Activated naive CD4-positive, alpha-beta T cell treated with anti-CD3 and anti-CD28 coated beads, Interleukin-2, amount 50 U/mL, for 72 hours (primary cell): Measurements from ENCODE around the gene LENG8. TPM values are rescaled to one million over a fixed set of nuclear protein-coding genes. Genes with fewer than 3 reads are reported as not detected.
"Not testable (repeated sequence)": the region's sequence is repeated elsewhere in the genome, so short reads cannot be mapped to it uniquely, and the experiment has no call there.

Experiments used
- ATAC-seq, 2 donors: fragments of 150-1000 bp; cut with Tn5 transposase; 2 replicates each; pipeline ENCODE4 v1.10.0; 2021; ENCODE audit warnings: mild to moderate bottlenecking in 2 of 2, moderate library complexity in 2 of 2
- DNase-seq, 2 donors: peaks; one replicate each; pipeline ENCODE4 v3.0.0; 2021 to 2022; ENCODE audit warnings: low spot score in 2 of 2
- H3K27ac Mint-ChIP-seq, 2 donors: one replicate each; pipeline ENCODE4 v1.8.0; 2022; ENCODE audit warnings: mild to moderate bottlenecking in 2 of 2, mixed read lengths in 2 of 2
- H3K36me3 Mint-ChIP-seq, 2 donors: one replicate each; pipeline ENCODE4 v1.8.0; 2022; ENCODE audit warnings: mixed read lengths in 2 of 2
- H3K9me3 Mint-ChIP-seq, 2 donors: one replicate each; pipeline ENCODE4 v1.8.0; 2022; ENCODE audit warnings: mixed read lengths in 2 of 2
- total RNA-seq, 2 donors: library from RNA; stranded (reverse); gene quantifications; one replicate each; pipeline ENCODE4 v1.2.3, GENCODE V29; 2022

LENG8 gene
- total RNA-seq, 2 donors from 2014 or later, result 191 to 205 TPM

DNA sequence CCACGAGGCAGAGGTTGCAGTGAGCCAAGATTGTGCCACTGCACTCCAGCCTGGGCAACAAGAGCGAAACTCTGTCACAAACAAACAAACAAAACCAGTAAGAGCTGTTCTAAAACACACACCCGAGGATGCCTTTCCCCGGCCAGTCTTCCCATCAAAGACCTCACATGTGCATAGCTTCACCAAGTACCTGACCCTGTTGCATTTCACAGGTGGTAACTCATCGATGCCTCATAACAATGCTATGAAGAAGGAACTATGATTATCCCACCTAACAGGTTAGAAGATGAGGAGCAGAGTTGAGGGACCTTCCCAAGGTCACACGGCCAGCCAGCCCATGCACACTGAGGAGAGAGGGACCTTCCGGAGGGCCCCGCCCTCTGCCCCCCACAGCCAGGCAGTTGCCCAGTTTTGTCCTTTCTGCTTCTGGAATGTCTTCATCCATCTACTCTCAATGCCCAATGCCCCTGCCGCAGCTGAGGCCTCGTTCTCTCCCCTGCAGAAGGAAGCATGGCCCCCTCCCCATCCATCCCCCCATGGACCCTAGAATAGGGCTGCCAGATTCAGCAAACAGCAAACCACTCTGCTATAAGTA lies 16.8 kb upstream of the LENG8 start:
- no peaks in the 10 kb centered on the region for H3K9me3 Mint-ChIP-seq
- H3K27ac Mint-ChIP-seq, result no peak overlapping the region
- H3K36me3 Mint-ChIP-seq, result no peaks in the 10 kb centered on the region
- no peak for ATAC-seq
- DNase-seq, result no peak

DNA sequence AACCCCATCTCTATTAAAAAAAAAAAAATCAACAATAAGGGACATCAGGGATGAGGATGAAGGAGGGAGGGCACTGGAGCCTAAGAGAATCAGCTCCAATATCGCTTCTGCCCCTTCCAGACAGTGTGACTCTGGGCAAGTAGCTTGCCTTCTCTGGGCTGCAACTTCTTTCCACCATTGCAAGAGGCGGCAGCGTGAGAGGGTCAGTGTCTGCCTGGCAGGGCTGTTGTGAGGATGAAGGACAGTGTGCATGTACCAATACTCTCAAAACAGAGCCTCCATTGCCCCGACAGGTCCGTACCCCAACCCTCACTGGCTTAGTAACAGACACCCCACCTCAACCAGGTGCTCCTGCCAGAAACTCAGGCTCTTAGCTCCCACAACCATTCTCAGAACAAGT lies 15.3 kb upstream of the LENG8 start:
- ATAC-seq, result no peak
- H3K27ac Mint-ChIP-seq, result no peak overlapping the region
- DNase-seq, result no peak

DNA sequence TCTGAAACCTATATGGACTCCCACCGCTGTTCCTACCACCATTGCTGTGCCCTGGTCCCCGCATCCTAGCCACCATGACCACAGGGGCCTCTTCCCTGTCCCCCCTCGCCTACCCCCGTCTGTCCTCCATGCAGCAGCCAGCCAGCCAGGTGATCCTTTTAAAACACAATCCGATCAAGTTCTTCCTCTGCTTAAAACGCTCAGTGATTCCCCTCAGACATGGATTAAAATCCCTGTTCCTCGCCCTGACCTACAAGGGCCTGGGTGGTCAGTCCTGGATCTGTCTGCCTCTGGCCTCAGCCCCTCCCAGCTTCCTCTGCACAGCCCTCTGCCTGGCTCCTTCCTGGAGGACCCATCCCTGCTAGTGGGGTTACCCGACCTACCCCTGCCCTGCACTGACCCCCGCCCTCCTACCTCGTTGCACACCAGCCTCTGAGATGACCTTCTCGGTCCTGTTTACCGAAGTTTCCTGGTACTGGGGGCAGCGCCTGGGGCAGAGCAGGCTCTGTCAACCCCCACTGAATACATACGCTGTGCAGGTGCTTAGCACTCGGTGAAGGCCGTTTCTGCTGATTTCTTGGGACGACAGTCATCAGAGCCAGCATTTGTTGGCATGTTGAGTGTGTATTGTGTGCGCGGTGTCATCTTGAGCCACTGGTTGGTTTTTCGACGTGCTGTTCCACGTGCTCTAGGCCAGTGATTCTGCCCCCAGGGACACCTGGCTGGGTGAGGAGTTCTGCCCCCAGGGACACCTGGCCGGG lies 14.7 kb upstream of the LENG8 start:
- H3K27ac Mint-ChIP-seq, result no peak overlapping the region
- H3K9me3 Mint-ChIP-seq, result no peaks in the 10 kb centered on the region
- ATAC-seq (no peak), DNase-seq (no peak)
- H3K36me3 Mint-ChIP-seq, result no peaks in the 10 kb centered on the region

More for the DNA sequence above, 15.3 kb upstream of the LENG8 start:
- Mint-ChIP-seq H3K9me3 (no peaks in the 10 kb centered on the region), H3K36me3 (no peaks in the 10 kb centered on the region)

DNA sequence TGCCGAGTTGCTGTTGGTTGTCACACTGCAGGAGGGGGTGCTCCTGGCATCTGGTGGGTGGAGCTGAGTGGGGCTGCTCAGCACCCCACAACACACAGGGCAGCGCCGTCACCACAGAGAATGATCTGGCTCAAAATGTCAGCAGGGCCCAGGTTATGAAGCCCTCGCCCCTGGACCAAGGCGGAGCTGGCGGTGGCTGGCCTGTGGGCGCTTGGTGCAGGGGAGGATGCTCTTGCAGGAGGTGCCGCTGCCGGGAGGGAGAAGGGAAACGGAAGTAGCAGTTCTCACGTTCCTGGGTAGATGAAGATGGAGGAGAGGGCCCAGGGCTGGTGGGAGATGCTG lies 14.2 kb upstream of the LENG8 start:
- Mint-ChIP-seq H3K36me3 (no peaks in the 10 kb centered on the region), H3K27ac (no peak overlapping the region), H3K9me3 (no peaks in the 10 kb centered on the region)
- ATAC-seq (peak in 1 of 2 donors; percentile 42), DNase-seq (no peak)

DNA sequence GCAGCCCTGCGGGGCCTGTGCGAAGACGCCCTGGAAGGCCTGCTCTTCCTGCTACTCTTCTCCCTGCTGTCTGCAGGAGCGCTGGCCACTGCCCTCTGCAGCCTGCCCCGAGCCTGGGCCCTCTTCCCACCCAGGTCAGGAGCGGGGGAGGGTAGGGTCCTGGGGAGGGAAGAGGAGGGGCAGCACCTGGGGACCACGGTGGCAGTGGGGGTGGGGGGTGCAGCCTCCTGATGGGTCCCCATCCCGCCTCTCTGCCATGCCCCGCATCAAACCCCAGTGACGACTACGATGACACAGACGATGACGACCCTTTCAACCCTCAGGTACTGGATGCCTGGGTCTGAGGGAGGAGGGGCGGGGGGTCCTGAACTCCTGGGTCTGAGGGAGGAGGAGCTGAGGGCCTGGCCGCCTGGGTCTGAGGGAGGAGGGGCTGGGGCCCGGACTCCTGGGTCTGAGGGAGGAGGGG lies 13.4 kb upstream of the LENG8 start:
- Mint-ChIP-seq H3K27ac (no peak overlapping the region), H3K9me3 (no peaks in the 10 kb centered on the region), H3K36me3 (no peaks in the 10 kb centered on the region)
- ATAC-seq (no peak), DNase-seq (no peak)

DNA sequence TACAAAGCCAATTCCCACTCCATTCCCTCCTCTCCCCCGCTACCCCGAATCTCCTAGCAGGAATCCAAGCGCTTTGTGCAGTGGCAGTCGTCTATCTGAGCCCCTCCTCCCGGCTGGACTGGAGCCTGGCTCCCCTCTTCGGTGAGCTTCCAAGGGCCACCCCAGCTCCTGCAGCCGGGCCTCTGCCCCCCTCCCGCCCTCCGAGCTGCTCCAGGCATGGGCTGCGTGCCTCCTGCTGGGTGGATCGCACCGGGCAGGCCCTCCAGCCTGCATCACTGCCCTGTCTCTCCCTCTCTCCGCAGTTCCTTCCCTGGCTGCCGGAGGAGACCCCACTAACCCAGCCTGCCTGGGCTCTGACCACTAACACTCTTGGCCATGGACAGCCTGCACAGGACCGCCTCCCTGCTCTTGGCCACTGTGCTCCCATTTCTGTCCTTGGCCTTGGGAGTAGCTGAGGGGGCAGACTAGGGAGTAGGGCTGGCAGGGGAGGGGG lies 12.9 kb upstream of the LENG8 start:
- ATAC-seq (no peak), DNase-seq (no peak)
- H3K9me3 Mint-ChIP-seq, result no peaks in the 10 kb centered on the region
- no peaks in the 10 kb centered on the region for H3K36me3 Mint-ChIP-seq
- no peak overlapping the region for H3K27ac Mint-ChIP-seq

DNA sequence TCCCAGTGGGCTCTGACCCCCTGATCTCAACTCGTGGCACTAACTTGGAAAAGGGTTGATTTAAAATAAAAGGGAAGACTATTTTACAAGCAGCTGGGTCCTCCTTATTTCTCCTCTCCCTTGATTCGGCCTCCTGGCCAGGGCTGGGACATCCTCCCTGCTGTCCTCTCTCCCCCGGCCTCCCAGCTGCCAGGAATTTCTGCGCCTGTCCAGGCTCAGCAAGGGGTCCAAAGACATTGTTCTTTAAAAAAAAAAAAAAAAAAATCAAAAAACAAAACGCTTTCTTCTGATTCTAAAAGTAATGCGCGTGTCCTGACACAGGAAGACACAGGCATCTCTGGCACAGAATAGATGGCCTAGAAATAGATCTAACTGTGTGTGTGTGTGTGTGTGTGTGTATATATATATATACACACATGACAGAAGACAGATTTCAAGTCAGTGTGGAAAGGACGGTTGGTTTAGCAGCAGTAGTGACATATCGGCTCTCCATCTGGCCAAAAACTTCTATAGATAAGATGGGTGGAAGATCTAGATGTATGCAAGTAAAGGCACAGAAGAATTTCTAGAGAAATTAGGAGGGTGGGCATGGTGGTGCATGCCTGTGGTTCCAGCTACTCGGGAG lies 12.3 kb upstream of the LENG8 start:
- Mint-ChIP-seq H3K9me3 (no peaks in the 10 kb centered on the region), H3K27ac (no peak overlapping the region), H3K36me3 (no peaks in the 10 kb centered on the region)
- ATAC-seq (no peak), DNase-seq (no peak)

DNA sequence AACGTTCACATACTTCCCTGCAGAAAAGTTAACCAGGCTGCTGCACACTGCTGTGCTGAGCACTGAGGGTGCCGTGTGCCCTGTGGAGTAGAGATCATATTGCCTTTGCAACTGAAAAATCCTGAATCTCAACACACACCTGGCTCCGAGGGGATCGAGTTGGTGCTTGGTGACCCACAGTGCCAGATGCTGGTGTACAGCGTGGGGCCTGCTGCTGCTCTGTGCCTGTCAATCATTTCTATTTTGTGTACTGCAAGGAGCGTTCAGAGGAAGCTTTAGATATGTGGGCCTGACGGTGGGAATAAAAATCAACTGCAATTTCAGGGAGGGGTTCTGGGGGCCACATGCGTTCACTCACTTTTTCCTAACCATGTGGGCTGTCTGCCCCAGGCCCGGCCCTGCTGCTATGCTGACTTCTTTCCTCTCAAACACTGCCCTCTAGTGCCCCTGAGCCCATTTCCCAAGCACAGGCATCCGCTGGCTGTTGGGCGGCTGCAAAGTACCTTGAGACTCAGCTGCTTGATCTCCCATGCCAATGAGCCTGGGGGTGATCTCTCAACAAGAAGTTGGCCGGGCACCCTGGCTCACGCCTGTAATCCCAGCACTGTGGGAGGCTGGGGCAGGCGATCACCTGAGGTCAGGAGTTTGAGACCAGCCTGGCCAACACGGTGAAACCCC lies 9.7 kb upstream of the LENG8 start:
- Mint-ChIP-seq H3K27ac (no peak overlapping the region), H3K9me3 (no peaks in the 10 kb centered on the region), H3K36me3 (peaks cover 0 to 6% of the 10 kb centered on the region in 2 donors)
- DNase-seq, result no peak
- ATAC-seq, result peak in 1 of 2 donors; percentile 62

DNA sequence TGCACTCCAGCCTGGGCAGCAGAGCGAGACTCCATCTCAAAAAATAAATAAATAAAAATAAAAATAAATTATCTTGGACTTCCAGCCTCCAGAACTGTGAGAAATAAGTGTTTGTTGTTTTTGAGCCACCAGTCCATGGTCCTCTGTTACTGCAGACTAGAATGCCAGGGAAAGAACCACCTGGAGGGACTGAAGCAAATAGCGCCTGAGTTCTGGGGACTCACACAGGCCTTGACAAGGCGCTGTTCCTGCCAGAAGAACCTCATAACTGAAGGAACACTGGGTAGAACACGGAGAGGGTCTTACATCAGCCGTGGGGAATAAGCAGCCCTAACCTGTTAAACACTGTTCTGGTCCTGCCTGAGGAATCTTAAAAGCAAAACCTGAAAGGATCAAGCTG lies 8.4 kb upstream of the LENG8 start:
- no peak overlapping the region for H3K27ac Mint-ChIP-seq
- H3K36me3 Mint-ChIP-seq, result peaks cover 0 to 6% of the 10 kb centered on the region in 2 donors
- H3K9me3 Mint-ChIP-seq, result no peaks in the 10 kb centered on the region
- DNase-seq (no peak), ATAC-seq (no peak)

DNA sequence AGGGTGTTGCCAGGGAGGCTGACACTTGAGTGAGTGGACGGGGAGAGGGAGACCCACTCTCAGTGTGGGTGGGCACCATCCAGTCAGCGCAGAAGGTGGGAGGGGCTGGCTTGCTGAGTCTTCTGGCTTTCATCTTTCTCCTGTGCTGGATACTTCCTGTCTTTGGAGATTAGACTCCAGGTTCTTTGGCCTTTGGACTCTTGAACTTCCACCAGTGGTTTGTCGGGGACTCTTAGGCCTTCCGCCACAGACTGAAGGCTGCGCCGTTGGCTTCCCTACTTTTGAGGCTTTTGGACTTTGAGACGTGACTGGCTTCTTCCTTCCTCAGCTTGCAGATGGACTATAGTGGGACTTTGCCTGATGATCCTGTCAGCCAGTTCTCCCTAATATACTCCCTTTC lies 4.3 kb upstream of the LENG8 start:
- ATAC-seq (no peak), DNase-seq (no peak)
- Mint-ChIP-seq H3K36me3 (peaks cover 18 to 19% of the 10 kb centered on the region in 2 donors), H3K9me3 (no peaks in the 10 kb centered on the region), H3K27ac (no peak overlapping the region)

DNA sequence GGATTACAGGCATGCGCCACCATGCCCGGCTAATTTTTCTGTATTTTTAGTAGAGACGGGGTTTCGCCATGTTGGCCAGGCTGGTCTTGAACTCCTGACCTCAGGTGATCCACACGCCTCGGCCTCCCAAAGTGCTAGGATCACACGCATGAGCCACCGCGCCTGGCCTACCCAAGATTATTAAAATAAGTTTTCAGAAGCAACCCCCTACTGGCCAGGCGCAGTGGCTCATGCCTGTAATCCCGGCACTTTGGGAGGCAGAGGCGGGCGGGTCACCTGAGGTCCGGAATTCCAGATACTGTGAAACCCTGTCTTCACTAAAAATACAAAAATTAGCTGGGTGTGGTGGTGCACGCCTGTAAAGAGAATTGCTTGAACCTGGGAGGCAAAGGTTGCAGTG lies 2.6 kb upstream of the LENG8 start:
- not testable (repeated sequence) for ATAC-seq, H3K27ac Mint-ChIP-seq, DNase-seq, H3K9me3 Mint-ChIP-seq
- H3K36me3 Mint-ChIP-seq, result peaks cover 34 to 35% of the 10 kb centered on the region in 2 donors

DNA sequence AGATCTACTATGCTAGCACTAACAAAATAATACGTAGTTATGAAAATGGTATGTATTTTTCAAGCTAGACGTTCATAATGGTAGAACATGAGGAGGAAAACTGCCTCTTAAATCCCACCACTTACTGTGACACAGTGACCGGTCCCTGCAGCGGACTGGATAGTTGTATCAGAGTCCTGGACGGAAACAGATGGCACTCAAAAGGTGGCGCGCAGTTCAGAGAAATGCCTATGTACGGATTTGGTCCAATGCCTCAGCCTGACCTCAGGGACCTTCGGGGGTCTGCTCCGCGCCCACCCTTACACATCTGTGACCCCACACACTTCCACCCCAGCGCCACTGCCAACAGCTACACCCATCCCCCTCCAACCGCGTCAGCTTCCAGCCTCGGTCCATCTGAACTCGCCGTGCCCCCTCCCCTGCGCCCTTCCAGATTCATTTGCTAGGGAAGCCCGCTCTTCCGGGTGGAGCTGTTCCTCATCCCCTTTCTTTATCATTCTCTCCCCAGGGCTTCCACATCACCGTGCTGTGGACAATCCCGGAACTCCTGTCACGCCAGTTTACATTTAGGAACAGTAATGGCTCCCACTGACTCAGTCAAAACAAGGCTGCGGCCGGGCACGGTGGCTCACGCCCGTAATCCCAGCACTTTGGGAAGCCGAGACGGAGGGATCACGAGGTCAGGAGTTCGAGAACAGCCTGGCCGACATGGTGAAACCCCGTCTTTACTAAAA lies 792 bp upstream of the LENG8 start:
- no peaks in the 10 kb centered on the region for H3K9me3 Mint-ChIP-seq
- peak overlapping the region; percentile 98 to 100 for H3K27ac Mint-ChIP-seq
- ATAC-seq, result peak; percentile 30 to 52
- H3K36me3 Mint-ChIP-seq, result peaks cover 33 to 46% of the 10 kb centered on the region in 2 donors
- peak in 1 of 2 donors; percentile 69 for DNase-seq

DNA sequence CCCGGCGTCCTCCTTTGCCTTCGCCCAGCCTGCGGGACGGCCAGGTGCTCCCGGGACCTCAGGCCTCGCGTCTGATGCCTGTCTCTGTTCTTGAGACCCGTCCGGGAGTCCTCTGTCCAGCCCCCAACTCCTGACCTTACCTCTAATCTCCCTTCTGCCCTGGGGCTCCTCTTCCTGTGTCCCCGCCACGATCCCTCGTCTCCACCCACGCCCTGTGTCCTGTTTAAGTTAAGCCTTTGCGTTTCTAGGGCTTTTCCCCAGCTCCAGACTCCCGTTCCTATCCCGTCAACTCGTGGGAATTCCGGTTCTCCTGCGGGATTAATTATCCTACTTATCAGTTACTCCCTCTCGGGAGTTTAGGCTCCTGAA lies 686 bp downstream of the LENG8 start:
- Mint-ChIP-seq H3K36me3 (peaks cover 30 to 49% of the 10 kb centered on the region in 2 donors), H3K27ac (peak overlapping the region; percentile 98 to 99), H3K9me3 (no peaks in the 10 kb centered on the region)
- no peak for DNase-seq
- no peak for ATAC-seq

DNA sequence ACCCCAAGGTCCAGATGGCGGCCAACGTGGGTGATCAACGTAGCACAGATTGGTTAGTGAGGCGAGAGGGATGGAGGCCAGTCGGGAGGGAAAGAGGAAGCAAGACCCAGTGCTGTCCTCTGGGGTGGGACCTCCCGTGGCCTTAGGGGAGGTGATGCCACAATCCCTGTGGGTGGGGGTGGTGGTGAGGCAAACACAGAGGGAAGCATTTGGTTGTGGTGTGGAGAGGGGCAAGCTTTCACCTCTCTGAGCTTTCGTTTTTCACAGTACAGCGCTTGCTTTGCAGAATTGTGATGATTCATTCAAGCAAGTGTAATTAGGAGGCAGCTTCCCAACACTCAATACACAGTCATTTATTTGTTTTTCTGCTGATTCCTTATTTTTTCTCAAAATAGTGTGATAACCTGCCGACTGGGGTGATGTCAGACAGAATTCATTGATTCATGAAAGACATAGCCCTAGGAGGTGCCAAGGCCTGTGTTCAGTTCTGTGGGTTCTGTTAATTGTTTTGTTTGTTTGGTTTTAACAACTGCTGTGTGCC lies 2.4 kb downstream of the LENG8 start:
- DNase-seq, result no peak
- peaks cover 34 to 54% of the 10 kb centered on the region in 2 donors for H3K36me3 Mint-ChIP-seq
- H3K9me3 Mint-ChIP-seq, result no peaks in the 10 kb centered on the region
- peak overlapping the region; percentile 98 to 99 for H3K27ac Mint-ChIP-seq
- no peak for ATAC-seq

DNA sequence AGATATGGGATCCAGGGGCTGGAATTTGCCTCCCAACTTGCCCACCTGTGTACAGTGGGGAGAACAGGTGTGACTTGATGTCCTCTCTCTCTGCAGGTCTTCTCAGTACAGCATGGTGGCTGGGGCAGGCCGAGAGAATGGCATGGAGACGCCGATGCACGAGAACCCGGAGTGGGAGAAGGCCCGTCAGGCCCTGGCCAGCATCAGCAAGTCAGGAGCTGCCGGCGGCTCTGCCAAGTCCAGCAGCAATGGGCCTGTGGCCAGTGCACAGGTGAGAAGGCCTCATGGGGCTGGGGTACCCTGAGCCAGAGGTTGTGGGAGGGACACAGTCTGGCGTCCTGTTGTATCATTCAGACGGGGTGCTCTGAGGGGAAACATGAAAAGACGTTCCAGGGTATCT lies 3.0 kb downstream of the LENG8 start:
- Mint-ChIP-seq H3K36me3 (peaks cover 34 to 54% of the 10 kb centered on the region in 2 donors), H3K9me3 (no peaks in the 10 kb centered on the region), H3K27ac (peak overlapping the region in 1 of 2 donors; percentile 36)
- DNase-seq, result no peak
- ATAC-seq, result no peak

DNA sequence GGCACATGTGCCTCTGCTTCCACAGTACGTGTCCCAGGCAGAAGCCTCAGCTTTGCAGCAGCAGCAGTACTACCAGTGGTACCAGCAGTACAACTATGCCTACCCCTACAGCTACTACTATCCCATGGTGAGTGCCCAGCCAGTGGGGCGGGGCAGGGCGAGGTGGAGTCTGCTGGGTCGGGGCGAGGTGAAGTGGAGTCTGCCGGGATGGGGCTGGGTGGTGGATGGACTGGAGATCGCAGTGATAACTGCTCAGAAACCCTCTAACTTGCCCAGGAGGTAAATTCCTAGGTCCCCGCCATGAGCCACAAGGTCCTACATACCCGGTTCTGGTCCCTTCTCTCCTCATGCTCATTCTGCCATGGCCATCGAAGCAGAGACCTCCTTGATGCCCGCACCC lies 3.6 kb downstream of the LENG8 start:
- no peak for DNase-seq
- no peak overlapping the region for H3K27ac Mint-ChIP-seq
- no peak for ATAC-seq
- peaks cover 34 to 53% of the 10 kb centered on the region in 2 donors for H3K36me3 Mint-ChIP-seq
- H3K9me3 Mint-ChIP-seq, result no peaks in the 10 kb centered on the region
